Anterior cingulate cortex (tissue), 58 donors: Measurements from ENCODE around the gene DDOST.

Experiments used
- DNase-seq, 58 donors: peaks; one replicate each; lab custom pipeline; 2025; lab: John Stamatoyannopoulos, UW

DDOST gene

GRCh38 chr1:20602851-20603450, 58.2 kb downstream of the DDOST start:
- no peak for DNase-seq
